Hepatocyte (in vitro differentiated cells): ENCODE measurements around the gene TXN2. TPM values are rescaled to one million over a fixed set of nuclear protein-coding genes. Genes with fewer than 3 reads are reported as not detected.

Experiments
- DNase-seq: peaks from one replicate; pipeline ENCODE4 v3.0.0-alpha.2; 2016; ENCODE audit warnings: low spot score
- H2AFZ ChIP-seq: fragments of 200-600 bp; sonication (generic); 2 replicates; pipeline ENCODE4 v1.6.0; 2016; ENCODE audit warnings: antibody characterized with exemption, mild to moderate bottlenecking
- H3K27ac ChIP-seq: fragments of 200-600 bp; sonication (generic); 2 replicates; pipeline ENCODE4 v1.5.1; 2016; ENCODE audit warnings: mild to moderate bottlenecking
- H3K27me3 ChIP-seq: fragments of 200-600 bp; sonication (generic); 2 replicates; pipeline ENCODE4 v1.6.1; 2016
- H3K36me3 ChIP-seq: fragments of 200-600 bp; sonication (generic); replicated peaks from 2 replicates; pipeline ENCODE4 v1.5.1; 2016; ENCODE audit warnings: low read depth; ENCODE audit not compliant: insufficient read depth
- H3K4me1 ChIP-seq: fragments of 200-600 bp; sonication (generic); 2 replicates; pipeline ENCODE4 v1.5.1; 2016; ENCODE audit warnings: mild to moderate bottlenecking, moderate library complexity; ENCODE audit not compliant: insufficient read depth
- H3K4me2 ChIP-seq: fragments of 200-600 bp; sonication (generic); 2 replicates; pipeline ENCODE4 v1.6.0; 2016
- H3K4me3 ChIP-seq: fragments of 200-600 bp; sonication (generic); 2 replicates; pipeline ENCODE4 v1.5.1; 2016; ENCODE audit warnings: mild to moderate bottlenecking
- H3K79me2 ChIP-seq: fragments of 200-600 bp; sonication (generic); 2 replicates; pipeline ENCODE4 v1.6.0; 2017; ENCODE audit warnings: mild to moderate bottlenecking
- H3K9me2 ChIP-seq: fragments of 200-600 bp; sonication (generic); replicated peaks from 2 replicates; pipeline ENCODE4 v1.6.0; 2017; ENCODE audit warnings: mild to moderate bottlenecking; ENCODE audit not compliant: insufficient read depth
- H3K9me3 ChIP-seq: fragments of 200-600 bp; sonication (generic); 2 replicates; pipeline ENCODE4 v1.5.1; 2016; ENCODE audit warnings: low read depth, mild to moderate bottlenecking
- H4K20me1 ChIP-seq: fragments of 200-600 bp; sonication (generic); 2 replicates; pipeline ENCODE4 v1.6.0; 2016; ENCODE audit warnings: mild to moderate bottlenecking; ENCODE audit not compliant: insufficient read depth, poor library complexity, severe bottlenecking
- CTCF ChIP-seq: fragments of 200-600 bp; sonication (generic); IDR thresholded peaks from 2 replicates; pipeline ENCODE4 v1.5.1; 2016; ENCODE audit warnings: antibody characterized with exemption, mild to moderate bottlenecking; ENCODE audit not compliant: poor library complexity
- EZH2 ChIP-seq: fragments of 200-600 bp; sonication (generic); IDR thresholded peaks from 2 replicates; pipeline ENCODE4 v1.6.1; 2016; ENCODE audit warnings: antibody characterized with exemption, mild to moderate bottlenecking, borderline replicate concordance
- EZH2phosphoT487 ChIP-seq: fragments of 200-600 bp; sonication (generic); IDR thresholded peaks from one replicate; pipeline ENCODE4 v1.6.1; 2018; ENCODE audit warnings: antibody characterized with exemption, mild to moderate bottlenecking, low read depth, moderate library complexity; ENCODE audit not compliant: unreplicated experiment, severe bottlenecking
- WGBS: methylation state at CpG from one replicate; pipeline ENCODE4 v1.1.6; 2016; ENCODE audit warnings: low lambda C conversion rate; ENCODE audit errors: missing lambda C conversion rate; 5-methylcytosine and 5-hydroxymethylcytosine counted together
- polyA plus RNA-seq: library from polyadenylated mRNA; unstranded; fragments of >200 nt; fragmentation: Nextera tagmentation; extraction: Ambion mirVana; gene quantifications from 2 replicates; pipeline ENCODE4 v1.2.1, GENCODE V29; 2016
- total RNA-seq: library from RNA; depleted of rRNA; stranded (reverse); fragments of >200 nt; gene quantifications from 2 replicates; pipeline ENCODE4 v1.2.3, GENCODE V29; 2014

TXN2 gene
- total and polyA plus RNA-seq, 2 experiments from 2014 or later = 42.6 to 129 TPM

GRCh38 chr22:36443198-36443770 lies 38.2 kb downstream of the TXN2 start:
- no peaks in the 10 kb centered on the region for H3K27me3 ChIP-seq
- H3K9me3 ChIP-seq = no peaks in the 10 kb centered on the region
- 77% methylated on average over 7 of the region's 8 CpGs for WGBS
- H3K4me2 ChIP-seq = no peak overlapping the region
- H3K79me2 ChIP-seq = no peaks in the 10 kb centered on the region
- H3K4me3 ChIP-seq = no peak overlapping the region
- no peaks in the 10 kb centered on the region for H4K20me1 ChIP-seq
- no peaks in the 10 kb centered on the region for H3K9me2 ChIP-seq
- H2AFZ ChIP-seq = no peak overlapping the region
- H3K36me3 ChIP-seq = no peaks in the 10 kb centered on the region
- peaks cover 7% of the 10 kb centered on the region for H3K4me1 ChIP-seq
- DNase-seq = no peak
- TF ChIP-seq EZH2 (no peak), EZH2phosphoT487 (no peak), CTCF (no peak)
- no peak overlapping the region for H3K27ac ChIP-seq

- TF ChIP-seq CTCF (no peak), EZH2phosphoT487 (no peak), EZH2 (no peak)
- Histone ChIP-seq H2AFZ (no peak overlapping the region), H3K79me2 (no peaks in the 10 kb centered on the region), H3K4me2 (no peak overlapping the region), H3K36me3 (no peaks in the 10 kb centered on the region), H3K9me3 (no peaks in the 10 kb centered on the region), H3K27ac (no peak overlapping the region), H4K20me1 (no peaks in the 10 kb centered on the region), H3K27me3 (no peaks in the 10 kb centered on the region), H3K9me2 (no peaks in the 10 kb centered on the region), H3K4me3 (no peak overlapping the region), H3K4me1 (peaks cover 7% of the 10 kb centered on the region)
- DNase-seq = peak; percentile 7
- WGBS = 84% methylated on average over 12 of the region's 12 CpGs
Measured at GRCh38 chr22:36442506-36443197, 38.8 kb downstream of the TXN2 start.

- Histone ChIP-seq H3K27ac (peak overlapping the region; percentile 76), H3K4me1 (peaks cover 17% of the 10 kb centered on the region), H2AFZ (no peak overlapping the region)
Measured at GRCh38 chr22:36440429-36441002, 40.9 kb downstream of the TXN2 start.

More at GRCh38 chr22:36440429-36441002, 40.9 kb downstream of the TXN2 start:
- no peaks in the 10 kb centered on the region for H3K36me3 ChIP-seq
- H3K4me2 ChIP-seq = no peak overlapping the region
- DNase-seq = peak; percentile 3
- no peaks in the 10 kb centered on the region for H3K9me2 ChIP-seq
- no peaks in the 10 kb centered on the region for H3K79me2 ChIP-seq
- 93% methylated on average over 8 of the region's 8 CpGs for WGBS
- H4K20me1 ChIP-seq = no peaks in the 10 kb centered on the region
- H3K4me3 ChIP-seq = no peak overlapping the region
- no peaks in the 10 kb centered on the region for H3K9me3 ChIP-seq
- H3K27me3 ChIP-seq = no peaks in the 10 kb centered on the region
- TF ChIP-seq EZH2phosphoT487 (no peak), CTCF (no peak), EZH2 (no peak)
